Epithelial cell of esophagus (primary cell): Measurements from ENCODE around the gene SRCIN1.
"Not testable (repeated sequence)": the region's sequence is repeated elsewhere in the genome, so short reads cannot be mapped to it uniquely, and the experiment has no call there.

Source experiments
- DNase-seq: peaks from one replicate; pipeline ENCODE4 v3.0.0; 2010; ENCODE audit warnings: low read depth
- H3K4me3 ChIP-seq: 2 replicates; pipeline ENCODE4 v1.5.1; 2011; ENCODE audit warnings: mild to moderate bottlenecking, low read length, control low read depth
- TF ChIP-seq, protein P1 (sequence below): IDR thresholded peaks from 2 replicates; pipeline ENCODE4 v1.5.1; 2011; ENCODE audit warnings: low read depth, mild to moderate bottlenecking, low read length, control low read depth, inconsistent platforms; ENCODE audit not compliant: insufficient read depth; ENCODE audit errors: missing control alignments

Gene SRCIN1

DNA sequence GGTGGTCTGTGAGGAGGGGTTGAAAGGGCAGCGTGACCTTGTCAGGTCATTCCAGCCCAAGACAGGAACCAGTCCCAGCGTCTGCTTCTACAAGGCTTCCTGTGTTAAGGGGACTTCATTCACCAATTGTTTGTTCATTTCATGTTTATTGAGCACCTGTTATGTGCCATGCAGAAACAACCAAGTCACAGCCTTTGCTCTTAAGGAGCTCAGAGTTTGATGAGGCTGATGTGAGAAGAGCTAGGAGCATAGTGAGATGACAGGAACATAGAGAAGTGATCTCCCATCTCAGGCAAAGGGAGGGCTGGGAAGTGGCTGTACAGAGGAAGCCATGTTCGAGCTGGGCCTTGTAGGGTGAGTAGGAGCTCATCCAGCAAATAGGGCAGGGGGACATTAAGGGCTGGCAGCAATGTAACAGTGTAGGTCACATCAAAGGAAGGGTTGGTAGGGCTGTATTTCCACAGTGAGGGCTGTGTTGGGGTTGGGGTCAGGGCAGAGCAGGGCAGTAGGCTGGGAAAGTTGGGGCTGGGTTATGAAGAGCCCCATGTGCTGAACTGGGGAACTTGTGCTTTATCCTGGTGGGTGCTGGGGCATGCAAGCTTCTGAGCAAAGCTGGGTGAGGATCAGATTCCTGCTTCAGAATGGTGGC, 97.7 kb downstream of the SRCIN1 start:
- DNase-seq, result no peak
- H3K4me3 ChIP-seq, result no peak overlapping the region
- TF ChIP-seq, protein P1, sequence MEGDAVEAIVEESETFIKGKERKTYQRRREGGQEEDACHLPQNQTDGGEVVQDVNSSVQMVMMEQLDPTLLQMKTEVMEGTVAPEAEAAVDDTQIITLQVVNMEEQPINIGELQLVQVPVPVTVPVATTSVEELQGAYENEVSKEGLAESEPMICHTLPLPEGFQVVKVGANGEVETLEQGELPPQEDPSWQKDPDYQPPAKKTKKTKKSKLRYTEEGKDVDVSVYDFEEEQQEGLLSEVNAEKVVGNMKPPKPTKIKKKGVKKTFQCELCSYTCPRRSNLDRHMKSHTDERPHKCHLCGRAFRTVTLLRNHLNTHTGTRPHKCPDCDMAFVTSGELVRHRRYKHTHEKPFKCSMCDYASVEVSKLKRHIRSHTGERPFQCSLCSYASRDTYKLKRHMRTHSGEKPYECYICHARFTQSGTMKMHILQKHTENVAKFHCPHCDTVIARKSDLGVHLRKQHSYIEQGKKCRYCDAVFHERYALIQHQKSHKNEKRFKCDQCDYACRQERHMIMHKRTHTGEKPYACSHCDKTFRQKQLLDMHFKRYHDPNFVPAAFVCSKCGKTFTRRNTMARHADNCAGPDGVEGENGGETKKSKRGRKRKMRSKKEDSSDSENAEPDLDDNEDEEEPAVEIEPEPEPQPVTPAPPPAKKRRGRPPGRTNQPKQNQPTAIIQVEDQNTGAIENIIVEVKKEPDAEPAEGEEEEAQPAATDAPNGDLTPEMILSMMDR, result no peak

- H3K4me3 ChIP-seq, result no peak overlapping the region
- no peak for DNase-seq
- TF ChIP-seq, protein P1, result no peak
Measured at GRCh38 chr17:38507436-38507835, 98.3 kb downstream of the SRCIN1 start.

DNA sequence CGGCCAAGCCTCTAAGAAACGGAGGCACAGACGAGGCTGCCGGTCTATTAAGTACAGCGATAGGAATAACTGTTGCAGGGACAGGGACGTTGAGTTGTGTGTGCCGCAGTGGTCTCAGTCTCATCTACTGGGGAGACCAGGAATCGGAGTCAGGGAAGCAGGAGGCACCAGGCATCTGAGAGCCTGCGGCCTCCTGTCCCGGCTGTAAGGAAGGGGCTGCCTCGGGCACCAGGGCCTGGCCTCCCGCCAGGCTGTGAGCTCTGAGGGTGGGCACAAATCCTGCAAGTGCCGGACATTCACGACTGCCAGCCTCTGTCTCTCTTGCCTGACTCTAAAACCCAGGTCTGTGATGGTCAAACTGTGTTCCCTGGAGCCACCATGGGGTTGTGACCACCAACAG, 101.5 kb downstream of the SRCIN1 start:
- TF ChIP-seq, protein P1, result no peak
- DNase-seq, result no peak
- H3K4me3 ChIP-seq, result no peak overlapping the region

- DNase-seq, H3K4me3 ChIP-seq: not testable (repeated sequence)
Measured at GRCh38 chr17:38503286-38503913, 102.4 kb downstream of the SRCIN1 start.

GRCh38 chr17:38501718-38502117, 104.0 kb downstream of the SRCIN1 start:
- not testable (repeated sequence) for H3K4me3 ChIP-seq, DNase-seq

- DNase-seq, H3K4me3 ChIP-seq: not testable (repeated sequence)
Measured at GRCh38 chr17:38499230-38499629, 106.5 kb downstream of the SRCIN1 start.

- DNase-seq, result no peak
- H3K4me3 ChIP-seq, result no peak overlapping the region
- TF ChIP-seq, protein P1, result no peak
Measured at GRCh38 chr17:38498353-38498752, 107.4 kb downstream of the SRCIN1 start.

DNA sequence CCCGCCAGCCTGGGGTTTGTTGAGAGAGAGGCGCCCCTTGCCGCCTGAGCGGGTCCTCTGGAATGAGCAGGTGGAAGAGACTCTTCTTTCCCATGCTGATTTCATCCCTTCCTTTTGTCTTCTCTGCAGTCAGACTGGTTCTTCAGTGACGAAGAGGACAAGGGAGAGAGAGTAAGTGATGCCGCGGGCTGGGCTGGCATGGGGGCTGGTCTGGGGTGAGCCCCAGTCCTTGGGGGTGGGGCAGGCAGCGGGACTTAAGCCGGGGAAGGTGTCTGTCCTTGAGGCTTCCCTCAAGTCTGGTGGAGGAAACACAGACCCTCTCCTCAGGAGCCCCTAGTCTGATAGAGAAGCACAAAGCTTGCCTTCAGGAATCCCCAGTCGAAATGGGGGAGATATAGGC, 108.1 kb downstream of the SRCIN1 start:
- not testable (repeated sequence) for H3K4me3 ChIP-seq, DNase-seq

GRCh38 chr17:38494152-38494551, 111.6 kb downstream of the SRCIN1 start:
- not testable (repeated sequence) for H3K4me3 ChIP-seq, DNase-seq
